ENCODE results near the gene HS1BP3.

GRCh38 chr2:20645761-20646160 is 5.1 kb downstream of the HS1BP3 start:
- TF ChIP-seq CTCF (IDR thresholded peaks at IDR 0.05) (no peak), POLR2A (IDR thresholded peaks at IDR 0.05) (no peak)

Measured in lower leg skin (tissue), 3 donors.